Measurements from ENCODE around the gene RALGPS2.

RALGPS2 gene

DNA sequence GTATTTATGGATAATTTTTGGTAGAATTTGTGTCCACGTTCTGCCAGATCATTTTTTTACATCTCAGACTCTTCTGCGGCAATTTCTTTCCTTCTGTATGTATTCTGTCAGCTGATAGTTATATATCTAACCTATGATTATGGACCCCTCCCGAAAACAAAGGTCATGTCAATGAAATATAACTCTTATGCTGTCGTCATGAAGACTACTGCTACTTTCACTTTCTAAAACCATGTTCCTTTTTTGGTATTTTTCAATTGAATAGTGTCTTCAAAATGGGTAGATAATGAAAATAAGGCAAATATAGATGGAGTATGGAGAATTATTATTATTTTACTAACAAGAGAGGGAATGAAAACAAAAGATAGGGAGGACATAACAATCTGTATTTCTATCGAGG is 142.6 kb downstream of the RALGPS2 start:
- DNase-seq (ENCODE audit: low read depth in 2 of 2) = peak; percentile 56 to 73
- TF ChIP-seq, protein P1, sequence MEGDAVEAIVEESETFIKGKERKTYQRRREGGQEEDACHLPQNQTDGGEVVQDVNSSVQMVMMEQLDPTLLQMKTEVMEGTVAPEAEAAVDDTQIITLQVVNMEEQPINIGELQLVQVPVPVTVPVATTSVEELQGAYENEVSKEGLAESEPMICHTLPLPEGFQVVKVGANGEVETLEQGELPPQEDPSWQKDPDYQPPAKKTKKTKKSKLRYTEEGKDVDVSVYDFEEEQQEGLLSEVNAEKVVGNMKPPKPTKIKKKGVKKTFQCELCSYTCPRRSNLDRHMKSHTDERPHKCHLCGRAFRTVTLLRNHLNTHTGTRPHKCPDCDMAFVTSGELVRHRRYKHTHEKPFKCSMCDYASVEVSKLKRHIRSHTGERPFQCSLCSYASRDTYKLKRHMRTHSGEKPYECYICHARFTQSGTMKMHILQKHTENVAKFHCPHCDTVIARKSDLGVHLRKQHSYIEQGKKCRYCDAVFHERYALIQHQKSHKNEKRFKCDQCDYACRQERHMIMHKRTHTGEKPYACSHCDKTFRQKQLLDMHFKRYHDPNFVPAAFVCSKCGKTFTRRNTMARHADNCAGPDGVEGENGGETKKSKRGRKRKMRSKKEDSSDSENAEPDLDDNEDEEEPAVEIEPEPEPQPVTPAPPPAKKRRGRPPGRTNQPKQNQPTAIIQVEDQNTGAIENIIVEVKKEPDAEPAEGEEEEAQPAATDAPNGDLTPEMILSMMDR (IDR thresholded peaks at IDR 0.05; ENCODE audit: low read depth, low read length) = no peak
- H3K4me3 ChIP-seq (replicated peaks in 1 of 2; ENCODE audit: low read depth in 2 of 2, low read length in 2 of 2) = peak overlapping the region; percentile 8 to 38

DNA sequence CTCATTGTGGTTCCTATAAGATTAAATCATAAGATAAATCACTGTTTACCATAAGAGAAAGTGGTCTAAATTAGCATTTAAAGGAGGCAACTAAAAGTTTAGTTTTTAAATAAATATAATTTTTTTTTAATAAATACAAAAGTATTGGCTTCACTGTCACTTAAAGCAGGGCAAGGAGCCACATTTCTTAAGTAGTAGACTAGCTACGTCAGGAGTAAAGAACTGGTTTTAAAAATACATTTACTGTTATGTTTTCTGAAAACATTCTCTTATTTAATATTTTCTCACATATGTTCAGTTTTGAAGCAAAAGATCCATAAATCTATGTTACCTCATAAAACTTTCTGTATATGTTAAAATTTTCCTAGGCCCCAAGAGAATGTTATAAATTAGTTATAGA is 143.7 kb downstream of the RALGPS2 start:
- peak in 1 of 2 donors; percentile 49 for DNase-seq (ENCODE audit: low read depth in 2 of 2)
- TF ChIP-seq, protein P1 (IDR thresholded peaks at IDR 0.05; ENCODE audit: low read depth, low read length) = no peak
- H3K4me3 ChIP-seq (replicated peaks in 1 of 2; ENCODE audit: low read depth in 2 of 2, low read length in 2 of 2) = peak overlapping the region; percentile 6 to 12

DNA sequence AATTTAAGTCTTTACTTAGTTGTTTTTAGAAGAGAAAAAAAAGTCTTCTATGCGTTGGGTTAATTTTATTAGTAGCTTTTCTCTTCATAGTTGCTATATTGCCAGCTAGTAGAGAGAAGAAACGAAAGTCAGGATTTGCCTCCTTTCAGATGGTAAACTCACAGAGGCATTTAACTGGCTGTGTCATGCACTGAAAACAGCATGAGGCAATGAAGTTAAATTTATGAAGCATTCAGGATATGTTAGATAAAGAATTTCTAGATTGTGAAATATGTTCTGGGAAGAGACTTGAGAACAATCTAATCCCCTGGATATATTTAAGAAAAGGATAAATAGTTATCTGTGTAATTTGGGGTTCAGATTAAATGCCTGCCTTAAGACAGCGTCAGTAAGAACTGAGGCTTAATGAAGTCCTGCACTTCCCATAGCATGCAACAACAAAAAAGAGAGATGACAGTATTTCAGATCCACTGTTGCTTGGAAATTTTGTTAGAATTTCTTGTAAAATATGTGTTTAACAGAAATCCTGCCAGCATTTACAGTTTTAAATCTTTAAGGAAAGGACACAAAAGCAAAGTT is 144.2 kb downstream of the RALGPS2 start:
- TF ChIP-seq, protein P1 (IDR thresholded peaks at IDR 0.05; ENCODE audit: low read depth, low read length) = no peak
- H3K4me3 ChIP-seq (replicated peaks in 1 of 2; ENCODE audit: low read depth in 2 of 2, low read length in 2 of 2) = peak overlapping the region in 1 of 2 donors; percentile 6
- DNase-seq (ENCODE audit: low read depth in 2 of 2) = peak; percentile 76 to 82

- no peak overlapping the region for H3K4me3 ChIP-seq (replicated peaks in 1 of 2; ENCODE audit: low read depth in 2 of 2, low read length in 2 of 2)
- TF ChIP-seq, protein P1 (IDR thresholded peaks at IDR 0.05; ENCODE audit: low read depth, low read length) = no peak
- DNase-seq (ENCODE audit: low read depth in 2 of 2) = no peak
Observed at GRCh38 chr1:178870221-178870620, 145.2 kb downstream of the RALGPS2 start.

GRCh38 chr1:178870944-178871343 is 145.9 kb downstream of the RALGPS2 start, which contains the start of gene ANGPTL1:
Gene ANGPTL1 (minus strand): TSS chr1:178871077. CDS start chr1:178865776, 5,301 bp downstream.
- peak; percentile 26 to 39 for DNase-seq (ENCODE audit: low read depth in 2 of 2)
- H3K4me3 ChIP-seq (replicated peaks in 1 of 2; ENCODE audit: low read depth in 2 of 2, low read length in 2 of 2) = no peak within 1 kb of the TSS
- TF ChIP-seq, protein P1 (IDR thresholded peaks at IDR 0.05; ENCODE audit: low read depth, low read length) = no peak

DNA sequence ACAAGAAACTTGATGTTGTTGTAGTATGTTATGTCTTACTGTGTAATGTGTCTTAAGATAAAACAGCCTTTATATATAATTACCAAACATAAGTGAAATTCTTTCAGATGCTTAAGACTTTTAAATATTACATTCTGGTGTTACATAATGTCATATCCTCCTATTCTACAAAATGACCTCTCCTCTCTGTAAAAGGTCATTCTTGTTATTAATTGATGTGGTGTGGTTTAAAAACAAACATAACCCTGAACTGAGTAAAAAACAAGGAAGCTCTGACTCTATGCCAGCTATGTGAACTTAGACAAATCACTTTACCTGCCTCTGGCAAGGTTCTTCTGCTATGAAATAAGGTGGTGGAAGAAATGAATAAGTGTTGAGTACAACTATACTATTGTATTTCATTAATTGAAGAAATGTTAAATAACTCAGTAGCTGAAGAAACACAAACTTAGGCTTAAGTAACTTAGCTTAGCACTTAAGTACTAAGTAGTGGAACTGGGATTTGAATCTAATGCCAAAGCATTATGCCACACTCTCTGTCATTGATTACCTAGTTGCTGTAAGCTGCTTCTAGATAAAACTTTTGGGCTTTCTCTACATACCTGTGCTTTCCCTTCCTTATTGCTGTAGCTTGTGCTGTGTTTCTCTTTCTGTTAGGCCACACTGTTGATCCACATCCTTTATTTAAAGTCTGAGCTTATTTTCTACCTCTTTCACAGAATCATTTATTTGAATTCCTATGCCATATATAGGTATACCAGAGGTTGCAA is 146.7 kb downstream of the RALGPS2 start:
- TF ChIP-seq, protein P1 (IDR thresholded peaks at IDR 0.05; ENCODE audit: low read depth, low read length) = no peak
- peak in 1 of 2 donors; percentile 4 for DNase-seq (ENCODE audit: low read depth in 2 of 2)
- no peak overlapping the region for H3K4me3 ChIP-seq (replicated peaks in 1 of 2; ENCODE audit: low read depth in 2 of 2, low read length in 2 of 2)

Measured in cardiac fibroblast (primary cell).